Measurements from ENCODE around the gene TBC1D22A. TPM values are rescaled to one million over a fixed set of nuclear protein-coding genes. Genes with fewer than 3 reads are reported as not detected.

The TBC1D22A gene
- total RNA-seq, 1 donor from 2014 or later, result 24.2 TPM

DNA sequence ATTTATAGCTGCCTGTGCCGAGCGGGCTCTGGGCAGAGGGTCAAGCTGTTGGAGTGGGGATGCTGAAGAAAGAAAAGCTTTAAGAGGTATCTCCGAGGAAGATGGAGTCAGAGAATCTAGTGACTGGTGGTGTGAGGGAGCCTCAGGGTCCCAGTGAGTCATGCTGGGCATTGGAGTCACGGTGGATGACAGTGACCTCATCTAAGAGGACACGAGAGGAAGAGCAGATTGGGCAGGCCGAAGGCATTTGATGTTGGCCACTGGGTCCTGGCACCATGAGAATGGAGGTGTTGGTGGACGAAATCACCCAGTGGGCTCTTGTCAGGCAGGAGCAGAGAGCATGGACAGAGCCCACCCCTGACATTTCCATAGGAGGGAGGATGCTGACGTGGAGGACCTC, 68.4 kb downstream of the TBC1D22A start:
- peak overlapping the region; percentile 72 for H3K27ac Mint-ChIP-seq (ENCODE audit: unreplicated experiment)
- Histone ChIP-seq H3K9ac (ENCODE audit: low read length) (peak overlapping the region; percentile 74), H3K9me3 (ENCODE audit: insufficient read depth, low read depth, low read length) (no peaks in the 10 kb centered on the region), H3K27me3 (ENCODE audit: insufficient read depth, low read length) (no peaks in the 10 kb centered on the region), H3K4me2 (ENCODE audit: low read length) (peak overlapping the region; percentile 81), H2AFZ (ENCODE audit: low read depth, low read length) (no peak overlapping the region), H3K4me1 (ENCODE audit: insufficient read depth, low read length) (peaks cover 33% of the 10 kb centered on the region), H3K27ac (ENCODE audit: low read depth, low read length) (peak overlapping the region; percentile 93), H4K20me1 (ENCODE audit: insufficient read depth, low read length) (peaks cover 3% of the 10 kb centered on the region), H3K79me2 (ENCODE audit: insufficient read depth, low read length) (peaks cover 24% of the 10 kb centered on the region), H3K4me3 (ENCODE audit: insufficient read depth, low read depth, low read length) (no peak overlapping the region), H3K36me3 (ENCODE audit: insufficient read depth, low read length) (no peaks in the 10 kb centered on the region)
- DNase-seq (ENCODE audit: low read depth) (no peak), FAIRE-seq (no peak)
- peaks cover 13% of the 10 kb centered on the region for H3K9me3 Mint-ChIP-seq (ENCODE audit: unreplicated experiment)
- peaks cover 28% of the 10 kb centered on the region for H3K4me1 Mint-ChIP-seq (ENCODE audit: low read depth, unreplicated experiment)
- peaks cover 43% of the 10 kb centered on the region for H3K36me3 Mint-ChIP-seq (ENCODE audit: low read depth, unreplicated experiment)
- no peak overlapping the region for H3K4me3 Mint-ChIP-seq (ENCODE audit: unreplicated experiment)
- no peaks in the 10 kb centered on the region for H3K27me3 Mint-ChIP-seq (ENCODE audit: low read depth, unreplicated experiment)
- TF ChIP-seq EZH2 (IDR thresholded peaks at IDR 0.05; ENCODE audit: insufficient read depth, low read length), result no peak
- TF ChIP-seq CTCF (IDR thresholded peaks at IDR 0.05; ENCODE audit: insufficient read depth, low read depth, low read length), result no peak

DNA sequence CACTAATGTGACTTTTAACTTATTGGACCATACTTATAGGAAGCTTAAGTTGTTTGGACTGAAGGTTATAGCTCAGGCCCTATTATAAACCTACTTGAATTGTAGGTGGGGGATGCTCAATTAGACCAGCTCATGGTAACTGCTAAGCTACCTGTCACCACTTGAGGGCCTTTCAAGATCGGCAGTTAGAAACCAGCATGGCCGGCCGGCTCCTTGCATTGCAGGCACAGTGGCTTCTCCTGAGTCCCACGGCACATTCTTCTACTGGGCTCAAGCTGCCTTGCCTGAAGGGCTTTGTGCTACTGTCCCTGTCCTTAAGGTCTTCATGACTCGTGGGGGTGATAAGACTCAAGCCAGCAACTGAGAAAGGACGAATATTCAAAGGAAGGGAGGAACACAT, 70.8 kb downstream of the TBC1D22A start:
- peaks cover 21% of the 10 kb centered on the region for H3K9me3 Mint-ChIP-seq (ENCODE audit: unreplicated experiment)
- peaks cover 13% of the 10 kb centered on the region for H3K79me2 ChIP-seq (ENCODE audit: insufficient read depth, low read length)
- no peak overlapping the region for H3K27ac Mint-ChIP-seq (ENCODE audit: unreplicated experiment)
- peaks cover 29% of the 10 kb centered on the region for H3K36me3 Mint-ChIP-seq (ENCODE audit: low read depth, unreplicated experiment)
- TF ChIP-seq CTCF (IDR thresholded peaks at IDR 0.05; ENCODE audit: insufficient read depth, low read depth, low read length) (peak; percentile 39), EZH2 (IDR thresholded peaks at IDR 0.05; ENCODE audit: insufficient read depth, low read length) (no peak)
- FAIRE-seq (no peak), DNase-seq (ENCODE audit: low read depth) (peak; percentile 28)
- no peaks in the 10 kb centered on the region for H3K36me3 ChIP-seq (ENCODE audit: insufficient read depth, low read length)
- no peak overlapping the region for H3K27ac ChIP-seq (ENCODE audit: low read depth, low read length)
- H3K4me3 ChIP-seq (ENCODE audit: insufficient read depth, low read depth, low read length), result no peak overlapping the region
- no peak overlapping the region for H3K4me2 ChIP-seq (ENCODE audit: low read length)
- H4K20me1 ChIP-seq (ENCODE audit: insufficient read depth, low read length), result peaks cover 3% of the 10 kb centered on the region
- H3K4me1 Mint-ChIP-seq (ENCODE audit: low read depth, unreplicated experiment), result peaks cover 28% of the 10 kb centered on the region
- H2AFZ ChIP-seq (ENCODE audit: low read depth, low read length), result no peak overlapping the region
- peaks cover 31% of the 10 kb centered on the region for H3K4me1 ChIP-seq (ENCODE audit: insufficient read depth, low read length)
- no peaks in the 10 kb centered on the region for H3K27me3 ChIP-seq (ENCODE audit: insufficient read depth, low read length)
- H3K4me3 Mint-ChIP-seq (ENCODE audit: unreplicated experiment), result no peak overlapping the region
- H3K27me3 Mint-ChIP-seq (ENCODE audit: low read depth, unreplicated experiment), result no peaks in the 10 kb centered on the region
- H3K9ac ChIP-seq (ENCODE audit: low read length), result no peak overlapping the region
- H3K9me3 ChIP-seq (ENCODE audit: insufficient read depth, low read depth, low read length), result no peaks in the 10 kb centered on the region

DNA sequence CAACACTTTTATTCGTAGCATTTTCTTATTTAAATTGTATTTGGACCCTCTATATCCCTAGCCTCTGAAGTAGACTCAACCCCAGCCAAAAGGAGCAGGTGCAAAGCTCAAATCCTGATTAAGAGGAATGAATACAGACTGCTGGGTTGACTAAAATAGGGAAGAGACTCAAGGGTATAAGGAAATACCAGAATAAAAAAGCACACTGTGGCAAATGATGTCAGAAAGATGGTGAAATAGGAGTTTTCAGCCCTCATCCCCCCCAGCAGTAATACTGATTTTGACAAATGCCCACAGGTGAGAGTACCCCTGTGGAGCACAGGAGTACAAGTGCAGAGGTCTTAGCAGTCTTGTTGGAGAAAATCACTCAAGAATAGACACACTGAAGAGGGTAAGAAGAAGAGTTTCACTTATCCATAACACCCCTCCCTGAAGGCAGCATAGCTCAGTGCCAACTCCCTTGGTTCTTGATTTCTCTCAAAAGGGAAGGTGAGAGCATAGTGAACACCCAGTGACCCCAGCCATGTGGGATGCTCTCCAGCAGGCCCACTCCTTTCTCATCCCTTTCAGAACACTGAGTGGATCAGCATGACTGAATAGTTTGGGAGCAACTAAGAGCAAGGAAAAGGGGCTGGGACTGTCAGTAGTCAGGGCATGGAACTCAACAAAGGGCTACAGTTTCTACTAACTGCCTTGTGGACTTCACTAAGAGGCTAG, 71.7 kb downstream of the TBC1D22A start:
- Mint-ChIP-seq H3K4me1 (ENCODE audit: low read depth, unreplicated experiment) (peaks cover 23% of the 10 kb centered on the region), H3K27me3 (ENCODE audit: low read depth, unreplicated experiment) (no peaks in the 10 kb centered on the region), H3K36me3 (ENCODE audit: low read depth, unreplicated experiment) (peaks cover 26% of the 10 kb centered on the region), H3K9me3 (ENCODE audit: unreplicated experiment) (peaks cover 21% of the 10 kb centered on the region), H3K4me3 (ENCODE audit: unreplicated experiment) (no peak overlapping the region), H3K27ac (ENCODE audit: unreplicated experiment) (no peak overlapping the region)
- no peak overlapping the region for H3K27ac ChIP-seq (ENCODE audit: low read depth, low read length)
- FAIRE-seq (no peak), DNase-seq (ENCODE audit: low read depth) (no peak)
- TF ChIP-seq CTCF (IDR thresholded peaks at IDR 0.05; ENCODE audit: insufficient read depth, low read depth, low read length), result no peak
- TF ChIP-seq EZH2 (IDR thresholded peaks at IDR 0.05; ENCODE audit: insufficient read depth, low read length), result no peak
- H3K9ac ChIP-seq (ENCODE audit: low read length), result no peak overlapping the region
- no peaks in the 10 kb centered on the region for H4K20me1 ChIP-seq (ENCODE audit: insufficient read depth, low read length)
- no peak overlapping the region for H3K4me2 ChIP-seq (ENCODE audit: low read length)
- H3K79me2 ChIP-seq (ENCODE audit: insufficient read depth, low read length), result peaks cover 13% of the 10 kb centered on the region
- H3K4me1 ChIP-seq (ENCODE audit: insufficient read depth, low read length), result peaks cover 22% of the 10 kb centered on the region
- no peaks in the 10 kb centered on the region for H3K27me3 ChIP-seq (ENCODE audit: insufficient read depth, low read length)
- H3K9me3 ChIP-seq (ENCODE audit: insufficient read depth, low read depth, low read length), result no peaks in the 10 kb centered on the region
- no peak overlapping the region for H2AFZ ChIP-seq (ENCODE audit: low read depth, low read length)
- no peaks in the 10 kb centered on the region for H3K36me3 ChIP-seq (ENCODE audit: insufficient read depth, low read length)
- no peak overlapping the region for H3K4me3 ChIP-seq (ENCODE audit: insufficient read depth, low read depth, low read length)

All from astrocyte (in vitro differentiated cells and primary cell).